GM18951 (cell line): ENCODE measurements around the gene ARRDC1.

Experiments used
- POLR2A ChIP-seq: IDR thresholded peaks from 4 replicates; pipeline ENCODE4 v1.6.1; 2011; ENCODE audit warnings: mild to moderate bottlenecking; ENCODE audit not compliant: insufficient read length, insufficient read depth; ENCODE audit errors: extremely low read depth
- in situ Hi-C: fragments of 300-500 bp; cut with MboI; formaldehyde crosslinking; loops from one replicate; pipeline ENCODE4 v1.12.0; 2022; ENCODE audit warnings: low sequenced_read_pairs, mixed read lengths, inconsistent platforms; ENCODE audit not compliant: unreplicated experiment

ARRDC1 gene

GRCh38 chr9:137579259-137579604 is 26.3 kb upstream of the ARRDC1 start:
- TF ChIP-seq POLR2A = no peak

GRCh38 chr9:137580209-137580953 is 25.1 kb upstream of the ARRDC1 start:
- no peak for TF ChIP-seq POLR2A
- in situ Hi-C loops = no loop called here

More at GRCh38 chr9:137579259-137579604, 26.3 kb upstream of the ARRDC1 start:
- in situ Hi-C loops = no loop called here

DNA sequence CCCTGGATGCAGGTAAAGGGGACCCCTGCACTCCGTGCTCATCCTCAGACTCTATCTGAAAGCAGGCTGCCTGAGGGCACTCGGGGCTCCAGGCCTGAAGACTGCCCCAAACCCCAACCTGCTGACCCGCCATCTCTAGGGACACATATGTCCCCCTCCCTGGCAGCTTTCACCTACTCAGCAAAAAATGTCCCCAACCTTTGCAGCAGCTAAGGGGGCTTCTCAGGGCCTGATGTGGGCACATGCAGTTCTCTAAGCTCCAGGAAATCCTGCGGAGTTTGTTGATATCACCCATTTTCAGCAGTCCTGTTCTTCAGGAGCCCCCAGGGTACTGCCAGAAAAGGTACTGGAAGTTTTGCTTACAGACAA is 24.5 kb upstream of the ARRDC1 start:
- TF ChIP-seq POLR2A = no peak

GRCh38 chr9:137581361-137582285 is 23.9 kb upstream of the ARRDC1 start:
- TF ChIP-seq POLR2A = no peak
- in situ Hi-C loops = no loop called here

More for the DNA sequence above, 24.5 kb upstream of the ARRDC1 start:
- in situ Hi-C loops = no loop called here

GRCh38 chr9:137582286-137582860 is 23.1 kb upstream of the ARRDC1 start:
- in situ Hi-C loops = no loop called here
- TF ChIP-seq POLR2A = no peak

DNA sequence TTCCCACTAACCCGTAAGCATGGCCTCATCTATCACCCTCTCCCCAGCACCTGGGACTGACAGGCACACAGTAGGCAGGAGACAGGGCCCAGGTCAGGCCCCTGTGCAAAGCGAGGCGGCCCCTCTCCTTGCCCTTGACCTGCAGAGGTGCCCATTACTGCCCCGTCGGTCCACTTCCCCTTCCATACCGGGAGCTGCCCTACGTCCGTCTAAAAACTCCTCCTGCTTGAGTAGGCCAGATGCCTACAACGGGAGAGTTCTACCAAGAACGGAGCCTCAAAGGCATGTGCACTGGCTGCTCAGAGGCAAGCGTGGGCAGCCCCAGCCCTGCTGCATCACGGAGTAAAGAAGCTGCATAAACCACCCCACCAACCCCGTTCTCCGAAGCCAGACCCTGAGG is 22.1 kb upstream of the ARRDC1 start:
- TF ChIP-seq POLR2A = no peak

DNA sequence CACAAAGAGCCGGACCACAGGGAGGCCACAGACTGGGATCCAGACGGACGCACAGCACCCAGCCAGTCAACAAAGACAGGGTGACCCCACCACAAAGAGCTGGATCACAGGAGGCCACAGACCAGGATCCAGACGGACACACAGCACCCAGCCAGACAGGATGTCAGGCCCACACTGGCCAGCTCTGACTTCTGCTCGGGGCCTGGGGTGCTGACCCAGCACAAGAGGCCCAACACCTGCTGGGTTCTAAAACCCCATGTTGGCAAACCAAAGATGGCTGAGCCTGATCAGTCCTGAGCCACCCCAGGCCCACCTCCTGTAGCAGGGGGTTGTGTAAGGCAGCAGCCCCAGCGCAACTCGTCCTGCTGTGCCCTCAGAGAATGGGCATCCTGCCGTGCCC is 21.5 kb upstream of the ARRDC1 start:
- in situ Hi-C loops = no loop called here

More for the DNA sequence above, 22.1 kb upstream of the ARRDC1 start:
- in situ Hi-C loops = no loop called here

DNA sequence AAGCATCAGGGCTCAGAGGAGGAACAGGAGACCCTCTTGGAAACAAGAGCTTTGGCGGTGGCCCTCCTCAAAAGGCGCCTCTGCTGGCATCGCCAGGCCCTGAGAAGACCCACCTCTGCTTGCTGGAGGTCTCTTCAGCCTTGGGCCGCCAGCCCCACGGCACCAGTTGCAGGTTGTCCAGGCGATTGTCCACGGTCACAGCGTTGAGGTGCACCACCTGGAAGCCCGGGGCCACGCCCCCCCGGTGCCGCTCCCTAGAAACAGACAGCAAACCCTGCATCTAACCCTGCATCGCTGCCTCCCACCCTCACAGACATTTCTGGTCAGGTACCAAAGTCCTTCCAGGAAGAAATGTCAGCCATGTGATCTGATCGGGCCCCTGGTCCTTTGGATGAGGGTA is 18.6 kb upstream of the ARRDC1 start:
- TF ChIP-seq POLR2A = no peak
- in situ Hi-C loops = no loop called here

More for the DNA sequence above, 21.5 kb upstream of the ARRDC1 start:
- no peak for TF ChIP-seq POLR2A

DNA sequence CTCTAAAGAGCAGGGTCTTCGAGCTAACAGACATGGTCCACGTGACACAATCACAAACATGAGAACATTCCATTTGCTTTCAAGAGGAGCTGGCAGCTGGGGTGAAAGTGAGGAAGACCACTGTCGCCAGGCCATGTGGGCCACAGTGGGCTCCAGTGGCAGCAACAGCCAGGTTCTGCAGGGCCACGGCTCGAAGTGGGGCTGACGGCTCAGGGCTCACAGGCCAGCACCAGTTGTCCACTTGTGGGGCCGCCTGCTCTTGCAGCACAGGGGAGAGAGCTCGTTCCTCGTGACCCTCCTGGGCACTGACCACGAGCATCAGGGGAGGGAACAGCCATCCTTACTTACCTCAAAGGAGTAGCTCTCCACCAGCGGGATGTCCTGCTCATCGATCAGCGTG is 17.2 kb upstream of the ARRDC1 start:
- TF ChIP-seq POLR2A = no peak
- in situ Hi-C loops = no loop called here

GRCh38 chr9:137588891-137589290 is 16.6 kb upstream of the ARRDC1 start:
- TF ChIP-seq POLR2A = no peak
- in situ Hi-C loops = no loop called here

- no peak for TF ChIP-seq POLR2A
Measured at GRCh38 chr9:137589441-137590122, 15.9 kb upstream of the ARRDC1 start.

GRCh38 chr9:137590123-137590468 is 15.4 kb upstream of the ARRDC1 start:
- TF ChIP-seq POLR2A = no peak
- in situ Hi-C loops = no loop called here

More at GRCh38 chr9:137589441-137590122, 15.9 kb upstream of the ARRDC1 start:
- in situ Hi-C loops = no loop called here
